Mammary epithelial cell (primary cell): ENCODE data around the gene MAOB.

ENCODE experiments used
- EZH2 ChIP-seq: IDR thresholded peaks from 2 replicates; pipeline ENCODE4 v1.6.1; 2012; ENCODE audit warnings: low read length, inconsistent platforms, borderline replicate concordance
- TF ChIP-seq, protein P1 (sequence below), 2 donors: IDR thresholded peaks in 1 of 2; conservative IDR thresholded peaks in 1 of 2; 2 replicates each; pipeline ENCODE4 v1.5.1; 2011 to 2012; ENCODE audit warnings: inconsistent platforms in 2 of 2, low read length in 2 of 2, mild to moderate bottlenecking in 2 of 2, control low read depth in 1 of 2, low read depth in 1 of 2; ENCODE audit not compliant: insufficient read depth in 1 of 2; ENCODE audit errors: extremely low read depth in 1 of 2

DNA sequence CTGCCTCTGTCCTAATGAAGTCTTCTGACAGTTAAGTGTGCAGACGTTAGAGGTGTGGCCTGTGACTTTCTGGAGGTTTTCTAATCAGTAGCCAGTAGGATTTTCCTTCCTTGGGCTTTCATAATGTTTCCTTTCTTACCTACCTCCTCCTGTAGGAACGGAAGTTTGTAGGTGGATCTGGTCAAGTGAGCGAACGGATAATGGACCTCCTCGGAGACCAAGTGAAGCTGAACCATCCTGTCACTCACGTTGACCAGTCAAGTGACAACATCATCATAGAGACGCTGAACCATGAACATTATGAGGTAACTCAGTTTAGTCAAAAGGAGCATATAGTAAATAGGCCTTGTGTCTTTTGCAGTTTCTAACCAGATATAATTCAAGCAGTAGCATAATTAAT is 151.2 kb downstream of the MAOB start:
- TF ChIP-seq, protein P1, sequence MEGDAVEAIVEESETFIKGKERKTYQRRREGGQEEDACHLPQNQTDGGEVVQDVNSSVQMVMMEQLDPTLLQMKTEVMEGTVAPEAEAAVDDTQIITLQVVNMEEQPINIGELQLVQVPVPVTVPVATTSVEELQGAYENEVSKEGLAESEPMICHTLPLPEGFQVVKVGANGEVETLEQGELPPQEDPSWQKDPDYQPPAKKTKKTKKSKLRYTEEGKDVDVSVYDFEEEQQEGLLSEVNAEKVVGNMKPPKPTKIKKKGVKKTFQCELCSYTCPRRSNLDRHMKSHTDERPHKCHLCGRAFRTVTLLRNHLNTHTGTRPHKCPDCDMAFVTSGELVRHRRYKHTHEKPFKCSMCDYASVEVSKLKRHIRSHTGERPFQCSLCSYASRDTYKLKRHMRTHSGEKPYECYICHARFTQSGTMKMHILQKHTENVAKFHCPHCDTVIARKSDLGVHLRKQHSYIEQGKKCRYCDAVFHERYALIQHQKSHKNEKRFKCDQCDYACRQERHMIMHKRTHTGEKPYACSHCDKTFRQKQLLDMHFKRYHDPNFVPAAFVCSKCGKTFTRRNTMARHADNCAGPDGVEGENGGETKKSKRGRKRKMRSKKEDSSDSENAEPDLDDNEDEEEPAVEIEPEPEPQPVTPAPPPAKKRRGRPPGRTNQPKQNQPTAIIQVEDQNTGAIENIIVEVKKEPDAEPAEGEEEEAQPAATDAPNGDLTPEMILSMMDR (conservative IDR thresholded peaks at IDR 0.05 in 1 of 2, IDR thresholded peaks at IDR 0.05 in 1 of 2; ENCODE audit: extremely low read depth in 1 of 2, insufficient read depth in 1 of 2, low read depth in 1 of 2, low read length in 2 of 2), result no peak
- TF ChIP-seq EZH2, result no peak
